Type B pancreatic cell (in vitro differentiated cells): ENCODE measurements around the gene CAPZA2. TPM values are rescaled to one million over a fixed set of nuclear protein-coding genes. Genes with fewer than 3 reads are reported as not detected.

ENCODE experiments used
- DNase-seq: peaks from one replicate; pipeline ENCODE4 v3.0.0; 2021; ENCODE audit warnings: mixed read lengths; ENCODE audit not compliant: unreplicated experiment; ENCODE audit errors: extremely low spot score
- H3K27ac Mint-ChIP-seq: 2 replicates; pipeline ENCODE4 v1.8.0; 2021; ENCODE audit warnings: mild to moderate bottlenecking, mixed read lengths
- H3K27me3 Mint-ChIP-seq: 2 replicates; pipeline ENCODE4 v1.8.0; 2021; ENCODE audit warnings: mixed read lengths
- H3K36me3 Mint-ChIP-seq: 2 replicates; pipeline ENCODE4 v1.8.0; 2021; ENCODE audit warnings: mixed read lengths
- H3K4me1 Mint-ChIP-seq: one replicate; pipeline ENCODE4 v1.8.0; 2021; ENCODE audit warnings: mixed read lengths; ENCODE audit not compliant: unreplicated experiment
- H3K4me3 Mint-ChIP-seq: 2 replicates; pipeline ENCODE4 v1.8.0; 2021; ENCODE audit warnings: mild to moderate bottlenecking, mixed read lengths
- H3K9me3 Mint-ChIP-seq: 2 replicates; pipeline ENCODE4 v1.8.0; 2021; ENCODE audit warnings: mixed read lengths
- CTCF ChIP-seq: fragments of 200-600 bp; sonication (generic); conservative IDR thresholded peaks from 2 replicates; pipeline ENCODE4 v1.5.0; 2021; ENCODE audit warnings: antibody characterized with exemption, mild to moderate bottlenecking
- total RNA-seq: library from RNA; stranded (reverse); gene quantifications from 2 replicates; pipeline ENCODE4 v1.2.1, GENCODE V29; 2021; ENCODE audit warnings: low replicate concordance

Gene CAPZA2
- total RNA-seq, 1 donor from 2014 or later: 167 TPM

DNA sequence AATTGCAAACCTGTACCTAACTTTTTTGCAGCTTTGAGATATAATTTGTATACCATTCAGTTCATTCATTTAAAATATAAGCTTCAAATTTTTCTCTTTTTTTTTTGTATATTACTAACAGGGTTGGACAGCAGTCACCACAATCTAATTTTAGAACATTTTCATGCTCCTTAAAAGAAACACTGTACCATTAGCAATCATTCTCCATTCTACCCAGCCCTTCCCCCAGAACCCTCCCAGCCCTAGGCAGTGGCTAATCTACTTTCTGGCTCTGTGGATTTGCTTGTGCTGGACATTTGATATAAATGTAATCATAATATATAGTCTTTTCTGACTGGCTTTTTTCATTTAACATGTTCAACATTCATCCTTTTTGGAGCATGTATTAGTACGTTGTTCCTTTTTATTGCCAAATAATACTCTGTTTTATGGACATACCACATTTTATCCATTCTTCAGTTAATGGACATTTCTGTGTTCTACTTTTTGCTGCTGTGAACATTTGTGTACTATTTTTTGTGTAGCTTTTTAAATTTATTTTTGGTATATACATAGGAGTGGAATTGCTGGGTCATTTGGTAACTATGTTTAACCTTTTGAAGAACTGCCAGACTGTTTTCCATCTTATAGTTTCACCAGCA, 50.0 kb downstream of the CAPZA2 start:
- Mint-ChIP-seq H3K4me1 (no peaks in the 10 kb centered on the region), H3K36me3 (peaks cover 49% of the 10 kb centered on the region), H3K4me3 (no peak overlapping the region), H3K27me3 (no peaks in the 10 kb centered on the region), H3K9me3 (peaks cover 5% of the 10 kb centered on the region), H3K27ac (no peak overlapping the region)
- TF ChIP-seq CTCF: no peak
- DNase-seq: no peak

GRCh38 chr7:116918704-116919103, 56.3 kb downstream of the CAPZA2 start:
- Mint-ChIP-seq H3K36me3 (peaks cover 31% of the 10 kb centered on the region), H3K4me1 (no peaks in the 10 kb centered on the region), H3K4me3 (no peak overlapping the region), H3K27ac (no peak overlapping the region), H3K27me3 (no peaks in the 10 kb centered on the region), H3K9me3 (no peaks in the 10 kb centered on the region)
- DNase-seq: no peak
- no peak for TF ChIP-seq CTCF

- Mint-ChIP-seq H3K4me1 (peaks cover 5% of the 10 kb centered on the region), H3K27me3 (no peaks in the 10 kb centered on the region), H3K4me3 (no peak overlapping the region), H3K36me3 (peaks cover 23% of the 10 kb centered on the region), H3K27ac (peak overlapping the region; percentile 15), H3K9me3 (no peaks in the 10 kb centered on the region)
- no peak for DNase-seq
- no peak for TF ChIP-seq CTCF
These were observed 58.0 kb downstream of the CAPZA2 start for GRCh38 chr7:116920359-116920758.

GRCh38 chr7:116922545-116922944, 60.2 kb downstream of the CAPZA2 start:
- H3K27me3 Mint-ChIP-seq: no peaks in the 10 kb centered on the region
- no peak overlapping the region for H3K27ac Mint-ChIP-seq
- no peak for DNase-seq
- TF ChIP-seq CTCF: no peak
- peaks cover 5% of the 10 kb centered on the region for H3K4me1 Mint-ChIP-seq
- peaks cover 21% of the 10 kb centered on the region for H3K36me3 Mint-ChIP-seq
- no peak overlapping the region for H3K4me3 Mint-ChIP-seq
- H3K9me3 Mint-ChIP-seq: no peaks in the 10 kb centered on the region

GRCh38 chr7:116924741-116925140, 62.4 kb downstream of the CAPZA2 start:
- no peak for TF ChIP-seq CTCF
- Mint-ChIP-seq H3K27me3 (no peaks in the 10 kb centered on the region), H3K4me3 (no peak overlapping the region), H3K9me3 (no peaks in the 10 kb centered on the region), H3K36me3 (peaks cover 9% of the 10 kb centered on the region), H3K27ac (no peak overlapping the region), H3K4me1 (peaks cover 5% of the 10 kb centered on the region)
- DNase-seq: no peak
